GM23338 (cell line): ENCODE data around the gene SWT1.

Source experiments
- CTCF ChIP-seq, 2 experiments: fragments of 200-600 bp in 1 of 2; sonication (generic) in 1 of 2; conservative IDR thresholded peaks; 2 replicates each; pipeline versions ENCODE4 v1.5.1 to v1.6.1; 2016 to 2017; ENCODE audit warnings: antibody characterized with exemption in 2 of 2, low read depth in 2 of 2, mild to moderate bottlenecking in 2 of 2, moderate library complexity in 1 of 2
- EZH2 ChIP-seq: fragments of 200-600 bp; sonication (generic); IDR thresholded peaks from one replicate; pipeline ENCODE4 v1.8.0; 2017; ENCODE audit warnings: antibody characterized with exemption, mild to moderate bottlenecking, low read depth; ENCODE audit not compliant: unreplicated experiment
- EZH2phosphoT487 ChIP-seq: fragments of 200-600 bp; sonication (generic); IDR thresholded peaks from one replicate; pipeline ENCODE4 v1.8.1; 2018; ENCODE audit warnings: antibody characterized with exemption; ENCODE audit not compliant: unreplicated experiment
- JUNB ChIP-seq: IDR thresholded peaks from one replicate; pipeline ENCODE4 v1.6.1; 2016; ENCODE audit warnings: antibody characterized with exemption; ENCODE audit not compliant: unreplicated experiment
- NANOG ChIP-seq: IDR thresholded peaks from 2 replicates; pipeline ENCODE4 v1.6.1; 2016; ENCODE audit warnings: antibody characterized with exemption, borderline replicate concordance
- POLR2AphosphoS5 ChIP-seq: IDR thresholded peaks from 2 replicates; pipeline ENCODE4 v1.6.1; 2016; ENCODE audit warnings: antibody characterized with exemption, low read depth
- ZNF462 ChIP-seq: fragments of 250-450 bp; sonication (Bioruptor Pico); IDR thresholded peaks from 2 replicates; pipeline ENCODE4 v1.5.0; 2020; ENCODE audit warnings: mild to moderate bottlenecking, moderate library complexity

GRCh38 chr1:185291159-185291558 is 134.2 kb downstream of the SWT1 start:
- no peak for TF ChIP-seq EZH2
- no peak for TF ChIP-seq CTCF (conservative IDR thresholded peaks at IDR 0.05; ENCODE audit: low read depth in 2 of 2)
- no peak for TF ChIP-seq EZH2phosphoT487
- TF ChIP-seq JUNB = no peak
- TF ChIP-seq POLR2AphosphoS5 = no peak
- no peak for TF ChIP-seq NANOG
- no peak for TF ChIP-seq ZNF462 (CRISPR knock-in tag)
